ENCODE measurements around the gene KCNQ5. TPM values are rescaled to one million over a fixed set of nuclear protein-coding genes. Genes with fewer than 3 reads are reported as not detected.

Gene KCNQ5
- total and polyA plus RNA-seq, 10 of the 15 experiments (the other 5 are each of a cell fraction or from before 2014, with no cell fraction given) = 0.60 to 16.2 (median 3.2) TPM

- TF ChIP-seq ATF2 (IDR thresholded peaks at IDR 0.05; ENCODE audit: low read length) (peak; percentile 89), RB1 (IDR thresholded peaks at IDR 0.05; ENCODE audit: borderline replicate concordance) (peak; percentile 91; the same call in 1 of the 2 replicates), BMI1 (IDR thresholded peaks at IDR 0.05; ENCODE audit: borderline replicate concordance) (peak; percentile 70; the same call in 1 of the 2 replicates), MLLT1 (IDR thresholded peaks at IDR 0.05) (peak; percentile 87), SMC3 (IDR thresholded peaks at IDR 0.05; ENCODE audit: borderline replicate concordance, low read length) (peak; percentile 23; the same call in 1 of the 2 replicates), RBBP5 (conservative IDR thresholded peaks at IDR 0.05) (peak; percentile 94), SKIL (IDR thresholded peaks at IDR 0.05; ENCODE audit: low read depth, poor library complexity, severe bottlenecking) (peak; percentile 92), STAT1 (conservative IDR thresholded peaks at IDR 0.05) (no peak), ESRRA (IDR thresholded peaks at IDR 0.05; ENCODE audit: low read length) (no peak), ZBTB40 (IDR thresholded peaks at IDR 0.05; ENCODE audit: borderline replicate concordance) (no peak), SP1 (IDR thresholded peaks at IDR 0.05; ENCODE audit: low read depth, low read length) (peak; percentile 47), CEBPB (IDR thresholded peaks at IDR 0.05; ENCODE audit: borderline replicate concordance in 1 of 2, low read depth in 2 of 2, low read length in 2 of 2) (peak in 1 of 2 experiments; percentile 56; a peak in 1 of 4 replicates), RELA (IDR thresholded peaks at IDR 0.05; ENCODE audit: borderline replicate concordance, partially characterized antibody) (peak; percentile 54), ZNF274 (IDR thresholded peaks at IDR 0.05; ENCODE audit: insufficient read depth, insufficient read length) (no peak), NBN (IDR thresholded peaks at IDR 0.05) (peak; percentile 98), GATAD2B (conservative IDR thresholded peaks at IDR 0.05; ENCODE audit: low read depth) (peak; percentile 94), BCL3 (IDR thresholded peaks at IDR 0.05; ENCODE audit: borderline replicate concordance, insufficient read depth, low read depth, low read length, poor library complexity, severe bottlenecking) (peak; percentile 64), BCL11A (IDR thresholded peaks at IDR 0.05; ENCODE audit: low read depth, low read length) (peak; percentile 87)
Observed at GRCh38 chr6:72689107-72689954, 67.5 kb downstream of the KCNQ5 start (continued).

Data from GM12878 (cell line).